Measurements from ENCODE around the gene JADE2.

The JADE2 gene

GRCh38 chr5:134527156-134527960, 1.9 kb downstream of the JADE2 start:
- DNase-seq (ENCODE audit: extremely low spot score, insufficient read length, low read depth): no peak
- peak; percentile 68 for FAIRE-seq

- DNase-seq (ENCODE audit: extremely low spot score, insufficient read length, low read depth): no peak
- FAIRE-seq: no peak
Observed at GRCh38 chr5:134527961-134528424, 2.5 kb downstream of the JADE2 start.

DNA sequence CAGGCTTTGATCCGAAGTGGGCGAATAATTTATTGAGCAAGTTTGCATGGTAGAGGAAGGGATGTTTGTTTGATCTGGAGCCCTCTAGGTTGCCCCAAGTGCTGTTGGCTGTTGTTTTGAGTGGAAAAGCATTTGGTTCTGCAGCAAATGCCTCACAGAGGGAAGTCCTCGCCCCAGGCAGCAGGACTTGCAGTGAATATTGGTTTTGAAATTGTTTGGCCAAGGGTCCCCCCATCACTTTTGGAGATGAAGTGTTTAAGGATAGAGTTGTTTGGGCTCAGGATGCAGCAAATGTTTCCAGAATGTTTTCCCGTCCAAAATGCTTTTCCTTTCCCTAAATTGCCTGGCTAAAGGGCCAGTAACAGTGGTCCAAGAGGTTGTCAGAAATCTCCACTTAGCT, 3.1 kb downstream of the JADE2 start:
- DNase-seq (ENCODE audit: extremely low spot score, insufficient read length, low read depth) (no peak), FAIRE-seq (no peak)

DNA sequence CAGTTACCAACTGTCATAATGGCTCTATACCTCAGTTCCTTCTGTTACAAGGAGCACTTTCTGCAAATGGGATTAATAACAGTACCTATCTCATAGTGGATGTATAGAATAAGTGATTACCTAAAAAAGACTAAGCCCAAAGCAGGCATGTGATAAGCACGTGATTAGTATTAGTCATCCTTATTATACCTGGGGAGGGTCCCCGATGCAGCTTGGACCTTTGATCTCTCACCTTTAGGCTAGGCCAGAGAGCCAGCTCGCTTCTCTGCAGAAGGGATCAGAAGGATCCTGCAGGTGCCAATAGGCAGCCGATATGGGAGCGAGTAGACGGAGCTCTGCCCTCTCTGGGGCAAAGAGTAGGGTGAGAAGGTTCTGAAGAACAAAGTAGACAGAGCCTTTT, 4.0 kb downstream of the JADE2 start:
- FAIRE-seq: no peak
- no peak for DNase-seq (ENCODE audit: extremely low spot score, insufficient read length, low read depth)

GRCh38 chr5:134530301-134531077, 5.0 kb downstream of the JADE2 start:
- FAIRE-seq: no peak

GRCh38 chr5:134533115-134533815, 7.8 kb downstream of the JADE2 start:
- FAIRE-seq (no peak), DNase-seq (ENCODE audit: extremely low spot score, insufficient read length, low read depth) (no peak)

More at GRCh38 chr5:134530301-134531077, 5.0 kb downstream of the JADE2 start:
- DNase-seq (ENCODE audit: extremely low spot score, insufficient read length, low read depth): no peak

DNA sequence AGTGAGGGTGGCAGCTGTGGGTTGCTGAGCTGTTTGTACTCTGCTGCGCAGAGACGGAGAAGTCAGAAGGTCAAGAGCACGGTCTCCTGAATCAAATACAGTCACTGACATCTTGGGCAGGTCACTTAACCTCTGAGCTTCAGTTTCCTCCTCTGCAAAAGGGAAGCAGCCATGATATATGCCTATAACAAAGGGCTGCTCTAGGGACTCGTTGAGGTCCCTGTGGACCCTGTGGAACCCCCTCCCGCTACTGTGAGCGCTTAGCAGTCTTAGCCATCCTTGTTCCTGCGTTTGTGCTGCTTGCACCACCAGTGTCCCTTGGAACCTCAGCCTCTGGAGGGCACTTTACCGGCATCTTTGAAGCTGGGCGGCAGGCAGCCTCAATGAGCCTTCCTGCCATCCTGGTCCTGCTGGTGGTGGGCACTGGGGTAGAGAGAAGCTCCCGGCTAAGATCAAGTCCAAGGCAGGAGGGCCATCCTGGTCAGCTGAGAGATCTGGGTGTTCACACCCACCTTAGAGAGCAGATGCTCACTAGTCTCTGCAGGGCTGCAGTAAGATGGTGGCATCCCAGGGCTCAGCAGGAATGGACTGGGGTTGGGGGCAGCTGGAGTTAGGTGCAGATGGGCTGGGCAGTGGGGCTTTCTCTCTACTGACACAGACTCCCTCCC, 8.7 kb downstream of the JADE2 start:
- DNase-seq (ENCODE audit: extremely low spot score, insufficient read length, low read depth) (no peak), FAIRE-seq (no peak)

DNA sequence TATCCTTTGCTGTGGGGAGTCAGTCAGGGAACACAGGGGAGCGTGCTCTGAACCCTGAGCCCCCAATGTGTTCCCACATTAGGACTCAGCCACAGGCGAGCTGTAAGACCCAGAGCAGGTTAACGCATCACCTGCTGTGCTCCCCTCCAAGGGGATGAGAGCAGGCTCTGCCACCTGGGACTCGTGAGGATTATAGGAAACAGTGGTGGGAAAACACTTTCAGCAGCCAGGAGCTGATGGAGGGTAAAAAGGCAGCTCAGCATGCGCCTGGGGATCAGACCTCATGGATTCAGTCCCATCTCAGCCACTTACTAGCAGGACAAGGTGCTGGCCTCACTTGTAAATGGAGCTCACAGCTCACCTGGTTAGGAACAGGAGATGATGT, 9.2 kb downstream of the JADE2 start:
- no peak for DNase-seq (ENCODE audit: extremely low spot score, insufficient read length, low read depth)
- no peak for FAIRE-seq

DNA sequence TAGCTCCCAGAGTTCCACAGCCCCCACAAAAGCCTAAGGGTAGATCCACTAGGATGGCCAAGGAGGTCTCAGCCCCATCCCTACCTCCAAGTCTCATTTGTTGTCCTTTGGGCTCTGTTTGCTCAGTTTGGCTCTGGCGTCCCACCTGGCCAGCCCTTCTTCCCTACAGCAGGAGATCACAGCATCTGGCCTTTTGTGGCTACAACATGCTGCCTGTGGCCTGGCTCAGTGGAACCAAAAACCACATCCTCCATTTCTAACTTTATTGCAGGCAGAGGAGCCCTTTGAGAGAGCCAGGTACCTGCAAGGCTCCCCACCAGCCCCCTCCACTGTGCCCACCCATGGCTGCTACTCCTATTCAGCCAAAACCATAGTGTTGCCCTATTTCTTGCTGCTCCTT, 11.4 kb downstream of the JADE2 start:
- no peak for FAIRE-seq

DNA sequence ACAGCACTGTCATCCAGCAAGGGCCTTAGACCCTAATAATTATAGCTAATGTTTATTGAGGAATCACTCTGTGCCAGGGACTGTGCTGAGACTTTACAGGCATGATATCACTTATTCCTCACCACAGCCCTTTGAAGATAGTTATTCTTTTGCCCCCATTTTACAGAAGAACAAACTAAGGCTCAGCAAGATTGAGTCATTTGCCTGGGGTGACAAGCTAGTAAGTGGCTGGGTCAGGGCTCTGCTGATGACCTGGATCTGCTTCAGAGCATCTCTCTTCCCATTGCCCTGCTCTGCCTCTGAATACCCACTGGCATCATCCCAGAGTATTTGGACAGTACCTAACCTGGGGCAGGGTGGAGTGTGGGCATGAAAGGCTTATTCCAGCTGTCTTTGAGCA, 11.8 kb downstream of the JADE2 start:
- FAIRE-seq (no peak), DNase-seq (ENCODE audit: extremely low spot score, insufficient read length, low read depth) (no peak)

More for the DNA sequence above, 11.4 kb downstream of the JADE2 start:
- no peak for DNase-seq (ENCODE audit: extremely low spot score, insufficient read length, low read depth)

DNA sequence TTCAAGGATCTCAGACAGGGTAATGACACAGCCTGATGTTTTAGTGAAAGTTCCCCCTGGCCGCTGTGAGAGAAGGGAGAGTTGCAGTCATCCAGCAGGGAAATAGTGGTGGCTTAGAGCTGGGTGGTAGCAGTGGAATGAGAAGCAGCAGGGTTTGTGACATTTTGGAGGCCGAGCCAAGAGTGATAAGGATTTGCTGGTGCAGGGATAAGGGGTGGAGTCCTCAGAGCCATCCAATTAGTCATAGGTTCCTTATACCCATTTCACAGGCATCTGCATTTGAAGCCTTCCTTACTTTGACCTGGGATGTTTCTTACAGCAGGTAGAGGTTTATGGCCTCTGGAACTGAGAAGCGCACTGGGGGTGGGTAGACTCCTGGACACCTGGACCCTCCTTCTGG, 12.8 kb downstream of the JADE2 start:
- FAIRE-seq: no peak
- no peak for DNase-seq (ENCODE audit: extremely low spot score, insufficient read length, low read depth)

DNA sequence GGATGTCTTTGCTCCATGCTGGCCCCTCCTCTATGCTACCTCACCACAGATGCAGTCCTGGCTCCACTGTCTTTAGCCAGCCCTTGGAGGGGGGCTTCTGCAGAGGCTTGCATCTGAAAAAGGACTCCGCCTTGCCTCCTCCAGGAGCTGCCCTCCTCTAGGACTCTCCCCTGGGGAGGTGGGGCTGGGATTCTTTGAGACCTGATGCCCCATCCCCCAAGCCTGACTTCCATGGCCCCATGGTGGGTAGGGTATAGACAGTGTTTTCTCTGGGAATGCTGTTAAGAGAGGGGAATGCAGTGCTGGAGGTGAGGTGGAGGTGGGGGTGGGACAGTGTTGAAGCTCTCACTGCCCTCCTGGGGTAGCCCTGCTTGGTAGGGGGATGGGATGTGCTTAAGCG, 14.3 kb downstream of the JADE2 start:
- no peak for DNase-seq (ENCODE audit: extremely low spot score, insufficient read length, low read depth)
- no peak for FAIRE-seq

DNA sequence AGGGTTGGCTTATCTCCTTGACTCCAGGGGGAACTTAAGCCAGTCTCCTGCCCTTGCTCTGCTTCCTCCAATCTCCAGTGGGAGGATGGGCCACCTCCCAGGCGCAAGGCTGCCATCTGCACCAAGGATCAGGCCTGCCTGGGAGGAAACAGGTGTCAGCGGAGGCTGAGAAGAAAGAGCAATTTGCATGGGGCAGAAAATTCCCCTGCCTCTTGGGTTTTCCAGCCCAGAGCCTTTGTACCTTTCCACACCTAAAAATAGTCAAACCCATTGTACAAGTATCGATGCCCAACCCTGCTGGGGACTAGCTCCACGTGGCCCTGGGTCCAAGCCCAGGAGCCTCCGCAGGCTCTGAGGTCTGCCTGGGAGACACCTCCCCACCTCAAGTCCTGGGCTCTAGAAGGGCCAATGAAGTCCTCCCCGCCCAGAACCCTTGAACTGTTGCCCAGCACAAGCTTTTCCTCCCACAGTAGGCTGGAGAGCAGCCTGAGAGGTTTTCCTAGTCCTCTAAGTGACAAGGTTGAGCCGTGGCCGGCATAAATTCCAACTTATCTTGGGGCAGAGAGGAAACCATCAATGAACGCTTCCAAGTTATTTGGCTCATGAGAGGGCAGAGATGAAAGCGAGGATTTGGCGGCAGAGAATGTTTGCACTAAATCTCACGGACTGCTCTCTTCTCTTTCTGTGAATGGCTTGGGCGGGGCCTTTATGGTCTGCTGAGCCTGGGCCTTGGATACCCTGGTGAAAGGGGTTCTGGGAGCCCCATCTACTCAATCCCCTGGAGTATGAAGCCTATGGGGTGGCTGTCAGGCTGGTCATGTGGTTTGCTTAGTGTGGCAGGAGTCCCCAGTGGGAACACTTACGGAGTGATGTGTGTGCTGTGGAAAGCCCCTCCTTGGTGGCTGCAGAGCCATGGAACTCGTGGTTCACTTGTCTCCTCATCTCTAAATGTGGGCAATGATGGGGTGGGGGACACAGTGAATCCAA, 15.6 kb downstream of the JADE2 start:
- DNase-seq (ENCODE audit: extremely low spot score, insufficient read length, low read depth) (no peak), FAIRE-seq (peak; percentile 86)

DNA sequence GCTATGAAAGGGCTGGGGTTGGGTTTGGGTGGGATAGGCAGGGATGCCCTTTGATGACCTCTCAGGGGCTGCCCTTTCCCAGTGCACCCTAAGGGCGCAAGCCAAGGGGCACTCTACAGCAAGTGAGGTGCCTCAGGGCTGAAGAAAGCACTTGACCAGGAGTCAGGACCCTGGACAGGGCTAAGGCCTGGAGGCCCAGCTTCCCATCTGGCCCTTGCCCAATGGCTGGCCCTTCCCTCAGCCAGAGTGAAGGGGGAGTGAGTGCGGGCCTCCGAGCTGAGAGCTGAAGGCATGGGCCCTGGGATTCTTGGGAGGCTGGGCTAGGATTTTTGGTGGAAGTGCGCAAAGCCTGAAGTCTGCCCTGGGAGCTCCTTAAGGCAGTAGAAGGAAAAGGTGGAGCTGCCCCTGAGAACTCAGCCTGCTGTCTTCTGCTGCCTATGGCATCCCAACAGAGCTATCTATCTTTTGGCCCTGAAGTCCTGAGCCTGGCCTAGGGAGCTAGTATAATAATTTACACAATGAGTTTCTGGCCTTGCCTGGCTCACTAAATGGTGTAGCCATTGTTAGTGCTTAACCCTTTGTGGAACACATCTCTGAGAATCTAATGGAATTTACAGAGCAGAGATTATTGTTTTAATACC, 16.4 kb downstream of the JADE2 start:
- FAIRE-seq: no peak

DNA sequence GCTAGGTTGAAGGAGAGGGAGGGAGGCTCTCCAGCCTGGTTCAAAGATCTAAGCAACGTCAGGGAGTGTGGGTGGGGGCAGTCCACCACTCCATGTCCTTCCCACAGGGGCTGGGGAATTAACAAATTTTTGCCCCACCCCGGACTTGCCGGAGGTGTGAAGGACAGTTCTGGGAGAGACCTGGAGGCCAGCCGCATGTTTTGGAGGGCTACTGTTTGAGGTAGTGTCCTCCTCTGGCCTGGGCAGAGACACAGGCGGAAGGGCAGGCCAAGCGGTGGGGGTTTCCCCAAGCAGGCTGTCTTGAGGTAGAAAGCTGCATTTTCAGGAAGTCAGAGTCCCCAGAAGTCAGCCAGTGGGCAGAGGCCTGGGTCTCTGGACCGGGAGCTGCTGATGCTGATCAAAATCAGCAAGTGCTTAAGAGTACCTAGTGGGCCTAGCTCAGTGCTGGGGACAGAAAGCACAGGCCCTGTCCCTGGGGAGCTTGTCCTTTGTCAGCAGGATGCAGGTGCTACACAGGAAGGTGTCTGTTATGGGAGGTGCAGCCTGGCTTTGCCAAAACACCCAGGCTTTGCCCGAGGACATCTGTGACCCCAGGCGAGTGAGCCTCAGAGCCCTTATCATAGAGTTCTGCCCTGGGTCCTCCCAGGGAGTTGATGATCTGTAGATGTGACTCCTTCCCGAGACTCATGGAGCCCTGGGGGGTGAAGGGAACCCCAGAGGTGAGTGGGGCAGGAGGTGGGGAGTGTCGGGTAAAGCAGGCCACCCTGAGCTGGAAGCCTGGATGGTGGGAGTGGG, 18.5 kb downstream of the JADE2 start:
- DNase-seq (ENCODE audit: extremely low spot score, insufficient read length, low read depth) (no peak), FAIRE-seq (peak; percentile 90)

More for the DNA sequence above, 16.4 kb downstream of the JADE2 start:
- no peak for DNase-seq (ENCODE audit: extremely low spot score, insufficient read length, low read depth)

DNA sequence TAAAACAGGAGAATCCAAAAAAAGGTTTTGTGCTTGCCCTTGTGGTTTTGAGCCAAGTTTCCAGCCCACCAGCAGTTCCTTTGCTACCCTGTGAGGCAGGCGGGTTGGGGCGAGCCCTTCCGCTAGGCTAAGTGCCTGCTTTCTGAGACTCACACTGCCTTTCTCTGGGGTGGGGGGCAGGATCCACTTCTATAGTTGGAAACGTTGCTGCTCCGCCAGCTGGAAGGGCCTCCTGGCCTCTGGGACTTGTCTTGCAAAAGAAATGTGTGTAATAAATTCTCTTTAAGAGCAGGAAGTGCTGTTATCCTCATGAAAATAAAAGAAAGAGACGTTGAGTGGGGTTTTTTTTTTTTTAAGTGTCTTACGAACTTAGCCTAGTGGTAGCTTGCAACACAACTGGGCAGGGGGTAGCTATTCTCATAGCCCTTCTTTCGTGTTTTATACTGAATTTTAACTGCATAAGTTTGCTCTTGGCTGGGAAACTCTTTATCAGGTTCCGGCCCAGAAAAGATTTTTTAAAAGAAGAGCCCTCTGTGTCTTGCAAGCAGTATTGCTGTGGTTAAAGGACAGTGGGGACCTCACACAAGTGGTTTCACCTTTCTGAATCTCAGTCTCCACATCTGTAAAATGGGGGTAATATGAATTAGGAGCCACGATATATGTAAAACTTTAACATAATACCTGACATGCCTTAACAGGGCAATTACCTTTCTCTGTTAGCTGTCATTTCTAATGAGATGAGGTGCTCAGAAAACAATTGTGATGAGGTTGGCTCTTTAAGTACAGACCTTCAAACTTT, 19.8 kb downstream of the JADE2 start:
- no peak for DNase-seq (ENCODE audit: extremely low spot score, insufficient read length, low read depth)
- peak; percentile 47 for FAIRE-seq

DNA sequence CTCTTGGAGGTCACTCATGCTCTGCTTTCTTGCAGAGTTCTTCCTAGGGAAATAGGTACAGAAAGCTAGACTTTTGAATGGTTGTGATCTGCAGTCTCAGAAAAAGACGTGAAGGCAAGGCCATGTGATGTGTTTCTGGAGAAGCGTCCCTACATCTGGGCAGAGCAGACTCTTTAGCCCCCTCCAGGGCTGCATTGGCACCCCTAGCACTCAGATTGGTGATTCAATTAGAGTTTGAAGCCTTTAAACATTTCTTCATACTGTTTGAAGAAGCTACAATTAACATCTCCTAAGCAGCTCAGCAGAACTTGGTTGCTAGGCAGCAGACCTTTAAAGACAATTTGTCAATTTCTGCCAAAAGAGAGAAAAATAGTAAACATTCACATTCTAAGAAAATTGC, 21.6 kb downstream of the JADE2 start:
- FAIRE-seq: no peak
- no peak for DNase-seq (ENCODE audit: extremely low spot score, insufficient read length, low read depth)

All from GM18507 (cell line).